ENCODE measurements around the gene DYNC2LI1.
"Not testable (repeated sequence)": the region's sequence is repeated elsewhere in the genome, so short reads cannot be mapped to it uniquely, and the experiment has no call there.

Gene DYNC2LI1
- total RNA-seq: 3.3 to 16.1 (median 8.7) reads per million in 18 experiments

- DNase-seq: peak; percentile 89 to 91
Observed at GRCh38 chr2:43773876-43774613, at the start of gene DYNC2LI1. TSS of gene DYNC2LI1 (plus strand) at chr2:43774039. CDS start at chr2:43774139, 100 bp downstream.

GRCh38 chr2:43724728-43725526 is 48.9 kb upstream of the DYNC2LI1 start:
- no peak for DNase-seq

GRCh38 chr2:43725711-43726246 is 48.1 kb upstream of the DYNC2LI1 start:
- no peak for DNase-seq

GRCh38 chr2:43726961-43727633 is 46.7 kb upstream of the DYNC2LI1 start:
- not testable (repeated sequence) for DNase-seq

GRCh38 chr2:43727634-43728014 is 46.2 kb upstream of the DYNC2LI1 start:
- DNase-seq: no peak

GRCh38 chr2:43729491-43730174 is 44.2 kb upstream of the DYNC2LI1 start:
- DNase-seq: no peak

GRCh38 chr2:43731211-43731610 is 42.6 kb upstream of the DYNC2LI1 start:
- no peak for DNase-seq

- no peak for DNase-seq
Observed at GRCh38 chr2:43736637-43737036, 37.2 kb upstream of the DYNC2LI1 start.

- DNase-seq: no peak
Observed at GRCh38 chr2:43737097-43737854, 36.6 kb upstream of the DYNC2LI1 start.

GRCh38 chr2:43737855-43738254 is 36.0 kb upstream of the DYNC2LI1 start:
- DNase-seq: no peak

- no peak for DNase-seq
Observed at GRCh38 chr2:43738257-43738656, 35.6 kb upstream of the DYNC2LI1 start.

GRCh38 chr2:43743706-43744105 is 30.1 kb upstream of the DYNC2LI1 start:
- DNase-seq: no peak

- no peak for DNase-seq
Observed at GRCh38 chr2:43745457-43745856, 28.4 kb upstream of the DYNC2LI1 start.

- no peak for DNase-seq
Observed at GRCh38 chr2:43748333-43748732, 25.5 kb upstream of the DYNC2LI1 start.

- DNase-seq: no peak
Observed at GRCh38 chr2:43749583-43749982, 24.3 kb upstream of the DYNC2LI1 start.

GRCh38 chr2:43751476-43751990 is 22.3 kb upstream of the DYNC2LI1 start:
- no peak for DNase-seq

- DNase-seq: no peak
Observed at GRCh38 chr2:43752302-43752701, 21.5 kb upstream of the DYNC2LI1 start.

- no peak for DNase-seq
Observed at GRCh38 chr2:43754180-43754579, 19.7 kb upstream of the DYNC2LI1 start.

GRCh38 chr2:43758739-43759138 is 15.1 kb upstream of the DYNC2LI1 start:
- no peak for DNase-seq

GRCh38 chr2:43759195-43759594 is 14.6 kb upstream of the DYNC2LI1 start:
- no peak for DNase-seq

- DNase-seq: no peak
Observed at GRCh38 chr2:43762286-43762685, 11.6 kb upstream of the DYNC2LI1 start.
